Measurements from ENCODE around the gene MFSD11.
"Not testable (repeated sequence)": the region's sequence is repeated elsewhere in the genome, so short reads cannot be mapped to it uniquely, and the experiment has no call there.

The MFSD11 gene

DNA sequence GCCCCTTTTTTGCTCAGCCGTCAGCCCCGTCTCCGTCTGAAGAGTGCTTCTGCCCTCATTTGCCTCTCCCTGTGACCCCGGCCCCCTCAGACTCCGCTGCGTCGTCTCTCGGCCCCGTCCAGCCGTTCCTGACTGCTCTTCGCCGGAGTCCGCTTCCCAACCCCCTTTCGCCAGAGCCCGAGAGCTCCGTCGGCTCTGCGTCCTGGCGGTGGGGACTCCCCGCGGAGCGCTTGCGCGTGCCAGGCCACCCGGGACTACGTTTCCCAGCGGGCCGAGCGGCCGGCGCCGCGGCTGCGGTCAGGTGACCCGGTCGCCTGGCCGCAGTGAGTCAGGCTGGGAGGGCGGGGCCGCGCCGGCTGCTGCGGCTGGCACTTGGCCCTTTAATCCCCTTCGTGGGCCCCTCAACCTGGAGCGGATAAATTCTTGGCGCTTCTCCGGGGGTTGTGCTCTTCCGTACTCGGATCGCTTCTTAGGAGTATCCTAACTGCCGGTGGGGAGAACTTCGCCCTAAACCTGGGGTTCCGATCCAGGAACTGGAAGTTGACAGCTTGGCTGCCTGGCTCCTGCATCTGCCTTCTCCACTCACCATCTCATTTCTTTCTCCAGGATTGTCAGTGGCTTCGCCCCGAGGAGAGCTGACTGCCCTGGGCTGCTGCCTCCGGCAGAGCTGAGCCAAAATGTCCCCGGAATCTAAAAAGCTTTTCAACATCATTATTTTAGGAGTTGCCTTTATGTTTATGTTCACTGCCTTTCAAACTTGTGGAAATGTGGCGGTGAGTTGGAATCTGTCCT lies at the start of gene MFSD11:
MFSD11 (plus strand) TSS at position 444 of the 792 bp plus-strand sequence; CDS start at position 678, 234 bp downstream.
- peak; percentile 90 for DNase-seq (ENCODE audit: low read depth)

GRCh38 chr17:76688165-76688622 lies 49.7 kb upstream of the MFSD11 start:
- DNase-seq (ENCODE audit: low read depth), result no peak

GRCh38 chr17:76689859-76690258 lies 48.1 kb upstream of the MFSD11 start:
- no peak for DNase-seq (ENCODE audit: low read depth)

- no peak for DNase-seq (ENCODE audit: low read depth)
Measured at GRCh38 chr17:76690596-76691280, 47.2 kb upstream of the MFSD11 start.

GRCh38 chr17:76691379-76692191 lies 46.3 kb upstream of the MFSD11 start:
- DNase-seq (ENCODE audit: low read depth), result no peak

- no peak for DNase-seq (ENCODE audit: low read depth)
Measured at GRCh38 chr17:76695059-76695831, 42.7 kb upstream of the MFSD11 start.

GRCh38 chr17:76696763-76697701 lies 40.9 kb upstream of the MFSD11 start:
- no peak for DNase-seq (ENCODE audit: low read depth)

DNA sequence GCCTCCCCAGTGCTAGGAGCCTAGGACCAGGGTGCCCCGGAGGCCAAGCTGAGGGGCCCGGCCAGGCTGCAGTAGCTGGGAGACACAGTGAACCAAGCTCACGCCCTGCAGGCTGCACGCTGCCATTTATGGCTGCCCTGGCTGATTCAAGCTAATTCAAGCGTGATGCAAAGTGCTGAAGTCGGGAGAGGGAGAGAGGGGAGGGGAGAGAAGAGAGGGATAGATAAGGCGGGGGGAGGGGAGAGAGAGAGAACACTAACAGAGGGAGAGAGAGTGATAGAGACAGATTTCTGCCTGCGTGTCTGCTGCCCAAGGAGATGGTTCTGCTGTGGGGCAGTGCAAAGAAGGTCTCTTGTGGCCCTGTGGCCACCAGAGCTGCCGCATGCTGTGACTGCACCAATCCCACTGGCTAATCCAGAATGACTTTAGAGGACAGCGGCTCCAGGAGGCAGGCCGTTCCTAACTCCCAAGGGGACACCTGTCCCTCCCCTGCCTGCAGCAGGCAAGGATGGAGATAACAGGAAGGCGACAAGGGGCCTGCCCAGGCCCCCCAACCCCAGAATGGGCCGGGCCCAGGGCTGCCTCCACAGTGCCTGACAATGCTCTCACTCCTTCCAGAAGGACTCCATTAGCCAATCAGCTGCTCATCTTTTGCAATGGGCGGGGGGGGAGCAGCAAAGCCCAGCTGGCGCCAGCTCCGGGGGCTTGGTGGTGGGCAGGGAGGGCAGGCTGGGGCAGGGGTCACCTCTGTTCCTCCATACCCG lies 40.0 kb upstream of the MFSD11 start:
- no peak for DNase-seq (ENCODE audit: low read depth)

- not testable (repeated sequence) for DNase-seq (ENCODE audit: low read depth)
Measured at GRCh38 chr17:76698466-76698977, 39.4 kb upstream of the MFSD11 start.

DNA sequence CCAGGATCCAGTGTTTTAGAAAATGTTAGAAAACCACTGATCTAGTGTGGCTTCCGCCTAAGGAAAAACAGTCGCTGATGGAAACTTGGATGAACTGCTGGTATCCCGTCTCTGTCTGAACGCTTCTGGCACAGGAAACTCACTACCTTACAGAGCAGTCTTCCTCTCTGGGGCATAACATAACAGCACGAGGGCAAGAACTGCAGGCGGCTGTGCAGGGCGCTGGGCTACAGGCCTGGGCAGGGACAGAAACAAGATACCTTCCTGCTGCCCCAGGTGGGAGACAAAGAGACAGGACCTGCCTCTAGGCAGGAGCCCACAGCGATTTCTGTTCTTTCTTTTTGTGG lies 37.7 kb upstream of the MFSD11 start:
- no peak for DNase-seq (ENCODE audit: low read depth)

- DNase-seq (ENCODE audit: low read depth), result no peak
Measured at GRCh38 chr17:76700617-76701470, 37.1 kb upstream of the MFSD11 start.

GRCh38 chr17:76701471-76701967 lies 36.4 kb upstream of the MFSD11 start:
- DNase-seq (ENCODE audit: low read depth), result no peak

DNA sequence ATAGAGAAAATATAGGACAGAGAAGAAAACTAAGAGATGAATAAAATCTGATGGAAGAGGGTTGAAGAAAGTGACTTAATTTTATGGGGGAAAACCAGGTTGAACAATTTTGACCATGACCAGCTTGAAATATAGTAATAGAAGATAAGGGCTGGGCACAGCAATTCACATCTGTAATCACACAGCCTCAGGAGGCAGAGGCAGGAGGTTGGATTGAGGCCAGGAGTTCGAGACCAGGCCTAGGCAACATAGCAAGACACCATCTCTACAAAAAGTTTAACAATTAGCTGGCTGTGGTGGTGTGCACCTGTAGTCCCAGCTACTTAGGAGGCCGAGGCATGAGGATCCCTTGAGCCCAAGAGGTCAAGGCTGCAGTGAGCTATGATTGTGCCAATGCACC lies 35.8 kb upstream of the MFSD11 start:
- DNase-seq (ENCODE audit: low read depth), result no peak

DNA sequence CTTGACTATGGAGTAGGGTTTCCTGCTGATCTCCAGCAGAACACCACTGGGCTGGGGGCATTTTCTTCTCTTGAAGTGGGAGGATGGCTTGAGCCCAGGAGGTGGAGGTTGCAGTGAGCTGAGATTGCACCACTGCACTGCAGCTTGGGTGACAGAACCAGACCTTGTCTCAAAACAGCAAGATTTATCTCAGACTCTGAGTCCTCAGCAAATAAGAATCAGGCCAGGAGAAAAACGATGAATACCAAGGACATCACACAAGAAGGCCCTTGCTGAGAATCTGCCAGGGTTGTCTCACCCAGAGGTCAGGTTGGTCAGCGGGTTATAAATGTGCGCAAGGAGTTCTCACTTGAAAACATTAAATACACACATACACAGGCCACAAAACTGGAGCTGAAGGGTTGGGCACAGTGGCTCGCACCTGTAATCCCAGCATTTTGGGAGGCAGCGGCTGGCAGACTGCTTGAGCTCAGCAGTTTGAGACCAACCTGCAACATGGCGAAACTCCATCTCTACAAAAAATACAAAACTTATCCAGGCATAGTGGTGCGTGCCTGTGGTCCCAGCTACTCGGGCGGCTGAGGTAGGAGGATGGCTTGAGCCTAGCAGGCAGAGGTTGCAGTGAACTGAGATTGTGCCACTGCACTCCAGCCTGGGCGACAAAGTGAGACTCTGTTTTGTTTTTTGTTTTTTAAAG lies 34.8 kb upstream of the MFSD11 start:
- DNase-seq (ENCODE audit: low read depth), result no peak

- DNase-seq (ENCODE audit: low read depth), result no peak
Measured at GRCh38 chr17:76704805-76705204, 33.1 kb upstream of the MFSD11 start.

GRCh38 chr17:76706817-76707216 lies 31.1 kb upstream of the MFSD11 start:
- DNase-seq (ENCODE audit: low read depth), result no peak

DNA sequence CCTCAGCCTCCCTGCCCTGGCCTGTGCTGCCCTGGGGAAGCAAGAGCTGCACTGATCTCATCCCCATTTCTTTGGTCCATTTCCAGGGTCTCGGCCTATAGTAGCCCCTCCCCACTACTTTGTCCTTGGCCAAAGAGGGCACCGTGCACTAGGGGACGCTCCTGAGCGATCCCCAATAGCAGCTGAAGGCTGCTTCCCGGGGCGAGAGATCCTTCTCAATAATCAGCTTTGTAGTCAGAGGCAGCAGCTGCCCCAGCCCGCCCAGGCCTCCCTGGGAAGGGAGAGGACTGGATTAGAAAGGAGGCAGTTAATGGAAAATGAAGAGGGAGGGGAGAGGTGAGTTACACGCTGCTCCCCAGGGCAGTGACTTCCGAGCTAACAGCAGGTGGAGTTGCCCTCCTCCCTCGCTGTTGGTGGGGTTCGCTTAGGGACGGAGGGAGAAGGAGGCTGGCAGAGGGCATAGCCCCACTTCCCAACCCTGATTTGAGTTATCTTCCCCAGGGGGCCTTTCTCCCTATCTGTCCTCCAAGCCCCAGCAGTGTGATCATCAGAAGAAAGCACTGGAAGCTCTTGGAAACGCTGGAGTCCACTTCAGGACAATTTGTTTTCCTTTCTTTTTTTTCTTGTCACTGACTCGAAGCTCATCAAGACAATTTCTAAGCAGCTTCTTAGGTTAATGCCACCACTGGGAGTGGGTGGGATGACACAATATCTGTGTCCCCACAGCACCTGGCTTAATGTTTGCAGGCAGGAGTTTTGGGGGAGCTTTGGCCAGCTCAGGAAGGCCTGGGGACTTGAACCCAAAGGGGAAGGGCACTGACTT lies 29.7 kb upstream of the MFSD11 start:
- DNase-seq (ENCODE audit: low read depth), result no peak

Measured in activated T-helper 1 cell treated with Interleukin-2 at 50 U/mL for 16 hours (primary cell).